HG02571 (cell line): Measurements from ENCODE around the gene NXF1.
A peak's percentile ranks its signal among the peaks of the same experiment; 100 is the strongest.
"Not testable (repeated sequence)": the region's sequence is repeated elsewhere in the genome, so short reads cannot be mapped to it uniquely, and the experiment has no call there.

Source experiments
- ATAC-seq: cut with Tn5 transposase; IDR thresholded peaks from one replicate; pipeline ENCODE4 v1.9.1; 2021; ENCODE audit warnings: mild to moderate bottlenecking, moderate library complexity; ENCODE audit not compliant: unreplicated experiment

NXF1 gene

GRCh38 chr11:62805076-62805892 lies at the start of gene NXF1:
NXF1 (minus strand) TSS chr11:62805440; CDS start chr11:62805356, 84 bp downstream.
- ATAC-seq = peak; percentile 76

GRCh38 chr11:62854013-62854824 lies 49.0 kb upstream of the NXF1 start:
- no peak for ATAC-seq

- no peak for ATAC-seq
Measured at GRCh38 chr11:62853279-62853965, 48.2 kb upstream of the NXF1 start.

- ATAC-seq = no peak
Measured at GRCh38 chr11:62852523-62853188, 47.4 kb upstream of the NXF1 start.

- ATAC-seq = no peak
Measured at GRCh38 chr11:62851807-62852522, 46.7 kb upstream of the NXF1 start.

- no peak for ATAC-seq
Measured at GRCh38 chr11:62850911-62851806, 45.9 kb upstream of the NXF1 start.

GRCh38 chr11:62847767-62848314 lies 42.6 kb upstream of the NXF1 start:
- no peak for ATAC-seq

- ATAC-seq = no peak
Measured at GRCh38 chr11:62846177-62846576, 40.9 kb upstream of the NXF1 start.

- no peak for ATAC-seq
Measured at GRCh38 chr11:62844154-62844553, 38.9 kb upstream of the NXF1 start.

GRCh38 chr11:62843466-62843865 lies 38.2 kb upstream of the NXF1 start:
- ATAC-seq = no peak

- ATAC-seq = not testable (repeated sequence)
Measured at GRCh38 chr11:62842891-62843290, 37.7 kb upstream of the NXF1 start.

GRCh38 chr11:62842171-62842741 lies 37.0 kb upstream of the NXF1 start:
- no peak for ATAC-seq

- ATAC-seq = peak; percentile 44
Measured at GRCh38 chr11:62841361-62842170, 36.3 kb upstream of the NXF1 start.

GRCh38 chr11:62840721-62841360 lies 35.6 kb upstream of the NXF1 start:
- ATAC-seq = peak; percentile 6

- ATAC-seq = peak; percentile 40
Measured at GRCh38 chr11:62839050-62839945, 34.1 kb upstream of the NXF1 start, which contains the start of gene WDR74. WDR74 (minus strand) TSS chr11:62839590; CDS start chr11:62839570, 20 bp downstream.

- ATAC-seq = no peak
Measured at GRCh38 chr11:62835336-62835735, 30.1 kb upstream of the NXF1 start.
